Measurements from ENCODE around the gene PUSL1.
"Not testable (repeated sequence)": the region's sequence is repeated elsewhere in the genome, so short reads cannot be mapped to it uniquely, and the experiment has no call there.

PUSL1 gene

GRCh38 chr1:1311107-1312104 lies 3.0 kb downstream of the PUSL1 start:
- no peak for DNase-seq

GRCh38 chr1:1312450-1313314 lies 4.3 kb downstream of the PUSL1 start:
- DNase-seq: no peak

GRCh38 chr1:1313500-1314236 lies 5.3 kb downstream of the PUSL1 start:
- no peak for DNase-seq

GRCh38 chr1:1314237-1314586 lies 5.8 kb downstream of the PUSL1 start:
- DNase-seq: no peak

- DNase-seq: no peak
Measured at GRCh38 chr1:1314678-1315335, 6.4 kb downstream of the PUSL1 start.

GRCh38 chr1:1315435-1315954 lies 7.1 kb downstream of the PUSL1 start:
- no peak for DNase-seq

GRCh38 chr1:1316199-1316598 lies 7.8 kb downstream of the PUSL1 start:
- DNase-seq: not testable (repeated sequence)

GRCh38 chr1:1317420-1317819 lies 9.0 kb downstream of the PUSL1 start:
- no peak for DNase-seq

GRCh38 chr1:1318131-1318652 lies 9.8 kb downstream of the PUSL1 start:
- no peak for DNase-seq

- DNase-seq: no peak
Measured at GRCh38 chr1:1318777-1319645, 10.6 kb downstream of the PUSL1 start.

- no peak for DNase-seq
Measured at GRCh38 chr1:1319646-1319941, 11.2 kb downstream of the PUSL1 start.

- no peak for DNase-seq
Measured at GRCh38 chr1:1320666-1321448, 12.5 kb downstream of the PUSL1 start.

- no peak for DNase-seq
Measured at GRCh38 chr1:1321477-1321876, 13.1 kb downstream of the PUSL1 start.

- no peak for DNase-seq
Measured at GRCh38 chr1:1322418-1322817, 14.0 kb downstream of the PUSL1 start.

- DNase-seq: no peak
Measured at GRCh38 chr1:1322952-1323351, 14.6 kb downstream of the PUSL1 start.

- DNase-seq: no peak
Measured at GRCh38 chr1:1324084-1324523, 15.7 kb downstream of the PUSL1 start.

- DNase-seq: peak; percentile 97
Measured at GRCh38 chr1:1324524-1325287, 16.3 kb downstream of the PUSL1 start, which contains the start of the genes CPTP and INTS11. TSS of gene CPTP (plus strand) at chr1:1324802. CDS start at chr1:1326911, 2,109 bp downstream. TSS of gene INTS11 (minus strand) at chr1:1324660. CDS start at chr1:1324608, 52 bp downstream.

- no peak for DNase-seq
Measured at GRCh38 chr1:1325288-1326074, 17.1 kb downstream of the PUSL1 start.

All from activated T-cell treated with anti-CD3 and anti-CD28 coated beads, Interleukin-2, amount 50 U/mL, for 48 hours (primary cell).